Measurements from ENCODE around the gene HAO1.

GRCh38 chr20:7897781-7898364 is 42.4 kb downstream of the HAO1 start:
- TF ChIP-seq CTCF (conservative IDR thresholded peaks at IDR 0.05; ENCODE audit: low read length) (no peak), EZH2phosphoT487 (IDR thresholded peaks at IDR 0.05; ENCODE audit: borderline replicate concordance, low read depth, low read length) (no peak)

All from OCI-LY7 (cell line).